GM21423 (cell line): ENCODE data around the gene NEK9.
A peak's percentile ranks its signal among the peaks of the same experiment; 100 is the strongest.

Source experiments
- ATAC-seq: cut with Tn5 transposase; IDR thresholded peaks from one replicate; pipeline ENCODE4 v1.9.1; 2021; ENCODE audit warnings: mild to moderate bottlenecking, moderate library complexity; ENCODE audit not compliant: unreplicated experiment

The NEK9 gene

DNA sequence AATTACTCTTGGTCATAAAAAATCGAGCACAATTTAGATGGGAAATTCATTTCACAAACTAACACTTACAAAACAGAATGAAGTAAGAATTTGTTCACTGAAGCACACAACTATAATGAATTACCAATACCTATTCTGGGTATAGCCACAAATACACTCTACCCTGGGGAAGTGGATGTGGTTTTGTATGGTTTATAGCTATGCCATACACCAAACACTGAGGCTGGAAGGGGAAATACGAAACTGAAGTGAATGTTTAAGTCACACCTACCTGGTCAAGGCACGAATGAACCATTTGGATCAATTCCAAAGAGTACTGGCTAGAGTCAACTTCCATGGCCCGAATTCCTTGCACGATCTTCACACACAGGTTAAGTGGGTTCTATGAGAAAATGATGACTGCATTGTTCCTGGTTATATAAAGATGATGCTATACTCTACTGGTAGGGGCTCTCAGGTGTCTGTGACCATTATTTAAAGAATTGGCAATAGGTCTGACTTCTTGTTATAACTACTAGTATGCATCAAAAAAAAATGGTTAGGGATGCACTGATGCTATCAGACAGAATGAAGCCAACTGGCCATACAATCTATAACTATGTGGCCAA lies 12.8 kb downstream of the NEK9 start:
- ATAC-seq, result peak; percentile 71

DNA sequence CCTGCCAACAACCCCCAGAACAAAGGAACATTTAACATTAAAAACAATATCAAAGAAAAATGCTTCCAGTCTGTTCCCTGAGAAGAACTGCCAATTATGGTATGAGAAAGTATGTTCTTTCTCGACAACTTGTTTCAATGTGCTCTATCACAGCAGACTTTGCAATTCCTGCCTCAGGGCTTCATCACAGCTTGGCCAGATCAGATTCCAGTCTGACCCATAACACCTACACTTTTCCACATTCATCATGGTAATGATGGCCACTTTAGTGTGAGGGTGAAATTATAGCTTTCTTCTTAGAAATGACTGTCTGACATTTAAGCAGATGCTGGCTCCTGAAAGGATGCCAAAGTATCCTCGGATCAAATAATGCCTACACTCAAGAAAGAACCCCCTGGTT lies 17.0 kb downstream of the NEK9 start:
- ATAC-seq, result no peak

DNA sequence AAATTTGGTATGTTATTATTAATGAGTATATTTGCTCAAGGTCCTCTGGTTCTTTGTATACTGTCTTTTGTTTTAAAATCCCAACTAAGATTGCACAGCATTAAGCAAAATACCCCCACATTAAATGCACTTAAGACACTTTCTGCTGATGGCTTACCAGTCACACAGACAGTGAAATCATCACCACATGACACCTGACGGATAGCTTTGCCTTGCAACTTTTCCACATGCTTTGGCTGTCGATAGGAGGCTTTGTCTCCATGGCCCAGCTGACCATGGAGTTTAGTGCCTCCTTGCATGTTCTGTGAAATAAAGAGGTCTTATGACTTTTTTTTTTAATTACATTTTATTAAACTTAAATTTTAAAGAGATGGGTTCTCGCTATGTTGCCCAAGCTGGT lies 19.7 kb downstream of the NEK9 start:
- no peak for ATAC-seq

DNA sequence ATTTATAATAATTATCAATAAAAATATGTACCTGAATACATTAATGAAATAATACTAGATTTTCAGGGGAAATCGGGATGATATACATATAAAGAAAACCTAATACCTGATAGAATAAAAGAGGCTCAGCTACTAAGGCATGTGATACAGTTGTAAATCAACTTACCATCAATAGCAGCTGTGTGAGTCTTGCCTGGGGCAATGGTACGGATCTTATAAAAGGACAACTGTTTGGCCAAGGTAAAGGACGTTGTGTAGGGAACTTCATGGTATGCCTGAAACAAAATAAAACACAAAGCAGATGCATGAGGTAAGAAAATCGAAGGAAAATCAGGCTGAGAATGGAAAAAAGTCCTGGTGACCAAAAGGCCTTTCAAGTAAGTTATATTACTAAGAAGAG lies 25.4 kb downstream of the NEK9 start:
- no peak for ATAC-seq

DNA sequence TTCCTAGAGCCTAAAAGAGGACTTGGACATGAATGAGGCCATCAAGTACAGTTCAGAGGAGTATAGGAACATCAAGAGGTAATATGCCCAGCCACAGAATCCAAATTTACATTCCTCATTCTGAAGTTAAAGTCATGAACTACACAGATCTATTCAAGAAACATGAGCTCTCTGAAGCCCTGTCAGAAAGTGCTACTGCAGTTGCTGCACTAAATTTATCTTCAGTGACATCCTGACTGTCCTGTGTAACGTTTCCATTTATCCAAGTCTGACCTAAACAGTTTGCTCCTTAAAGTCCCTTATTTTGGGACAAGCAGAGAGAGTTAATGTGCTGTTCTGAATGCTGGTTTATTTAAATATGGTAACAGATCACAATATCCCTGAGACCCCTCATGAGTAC lies 28.2 kb downstream of the NEK9 start:
- ATAC-seq, result no peak

DNA sequence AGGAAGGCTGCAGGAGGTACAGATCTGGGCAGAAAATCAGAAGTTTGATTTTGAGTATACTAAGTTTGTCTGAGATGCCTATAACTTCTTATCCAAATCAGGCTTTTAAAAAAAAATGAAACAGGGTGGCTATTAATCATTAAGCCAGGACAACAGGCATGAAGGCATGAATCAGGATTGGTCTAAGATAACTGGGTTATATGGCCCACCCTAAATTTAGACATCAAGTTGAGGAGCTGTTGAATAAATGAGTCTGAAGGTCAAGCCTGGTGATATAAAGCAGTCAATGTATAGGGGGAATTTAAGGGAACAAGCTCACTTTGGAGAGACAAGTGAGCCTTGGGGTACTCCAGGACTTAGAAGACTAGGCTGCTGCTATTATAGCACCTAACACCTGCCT lies 28.6 kb downstream of the NEK9 start:
- no peak for ATAC-seq

DNA sequence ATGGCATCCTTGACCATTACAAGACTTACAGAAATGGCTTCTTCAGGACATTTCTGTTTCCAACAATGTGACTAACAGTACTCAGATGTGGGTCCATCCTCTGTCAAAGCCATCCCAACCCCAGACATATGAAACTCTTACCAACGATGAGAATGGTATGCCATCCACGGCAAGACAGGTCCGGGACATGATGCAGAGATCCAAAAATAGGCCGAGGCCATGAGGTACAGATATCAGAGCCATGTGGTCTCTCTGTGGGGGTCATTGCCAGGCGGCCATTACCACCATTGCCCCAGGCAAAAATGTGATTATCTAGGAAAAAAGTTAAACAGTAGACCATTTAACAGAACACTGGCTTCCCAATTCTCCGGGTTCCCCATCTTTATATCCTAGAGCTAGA lies 29.9 kb downstream of the NEK9 start:
- ATAC-seq, result no peak

DNA sequence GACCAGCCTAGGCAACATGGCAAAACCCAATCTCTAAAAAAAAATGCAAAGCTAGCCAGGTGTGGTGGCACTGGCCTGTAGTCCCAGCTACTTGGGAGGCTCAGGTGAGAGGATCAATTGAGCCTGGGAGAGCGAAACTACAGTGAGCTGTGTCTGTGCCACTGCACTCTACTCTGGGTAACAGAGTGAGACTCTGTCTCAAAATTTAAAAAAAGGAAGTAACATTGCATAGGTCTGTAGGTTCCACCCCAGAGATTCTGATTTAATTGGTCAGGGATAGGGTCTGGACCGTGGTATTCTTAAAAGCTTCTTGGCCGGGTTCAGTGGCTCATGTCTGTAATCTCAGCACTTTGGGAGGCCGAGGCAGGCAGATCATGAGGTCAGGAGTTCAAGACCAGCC lies 31.2 kb downstream of the NEK9 start:
- no peak for ATAC-seq

DNA sequence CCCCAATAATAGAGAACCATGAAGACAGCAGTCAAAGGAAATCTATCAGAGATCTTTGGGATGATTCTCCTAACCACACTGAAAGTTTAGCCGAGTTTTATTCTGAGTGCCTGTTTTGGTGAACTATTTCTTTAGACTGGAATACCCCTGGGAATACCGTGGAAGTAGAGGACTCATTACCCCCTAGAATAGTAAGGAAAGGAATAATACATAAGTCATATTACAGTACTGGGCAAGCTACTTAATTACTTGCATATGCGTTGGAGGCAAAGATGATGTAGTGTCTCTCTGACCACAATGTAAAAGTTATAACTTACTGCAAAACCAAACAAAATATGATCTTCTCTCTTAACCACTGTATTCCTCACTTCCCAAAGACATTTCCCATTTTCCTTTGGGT lies 32.0 kb downstream of the NEK9 start:
- no peak for ATAC-seq

DNA sequence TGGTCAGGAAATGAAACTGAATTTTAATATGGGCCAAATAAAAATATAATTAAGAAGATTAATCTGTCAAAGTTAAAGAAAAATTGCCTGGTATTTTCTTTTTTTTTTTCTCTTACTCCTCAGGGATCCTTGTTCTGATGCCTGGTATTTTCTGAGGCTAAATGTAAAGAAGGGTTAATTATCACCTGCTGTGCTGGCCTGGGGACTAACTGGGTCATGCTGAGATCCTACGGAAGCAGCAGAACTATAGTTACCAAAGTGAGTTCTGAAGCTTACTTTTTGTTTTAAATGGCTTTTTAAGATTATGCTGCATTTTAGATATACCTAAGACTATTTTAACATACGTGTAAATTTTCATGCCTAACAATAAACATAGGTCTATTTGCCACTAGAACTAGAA lies 34.1 kb downstream of the NEK9 start:
- ATAC-seq, result no peak

DNA sequence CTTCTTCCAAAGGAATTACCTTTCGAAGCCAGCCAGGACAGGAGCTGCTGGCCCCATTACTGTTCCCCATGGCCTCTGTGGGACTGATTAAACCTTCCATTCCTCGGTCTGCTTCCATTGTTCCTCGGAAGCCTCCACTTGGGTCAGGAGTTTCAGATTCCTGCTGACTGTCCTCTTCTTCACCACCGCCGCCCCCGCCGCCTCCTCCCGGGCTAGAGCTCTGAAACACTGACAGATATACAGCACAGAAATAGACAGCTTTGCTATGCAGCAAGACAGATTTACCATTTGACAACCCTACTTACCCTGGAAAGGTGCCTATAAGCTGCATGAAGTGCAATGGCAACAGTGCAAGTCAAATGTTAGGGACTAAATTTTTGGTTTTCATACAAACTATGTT lies 35.6 kb downstream of the NEK9 start:
- no peak for ATAC-seq

DNA sequence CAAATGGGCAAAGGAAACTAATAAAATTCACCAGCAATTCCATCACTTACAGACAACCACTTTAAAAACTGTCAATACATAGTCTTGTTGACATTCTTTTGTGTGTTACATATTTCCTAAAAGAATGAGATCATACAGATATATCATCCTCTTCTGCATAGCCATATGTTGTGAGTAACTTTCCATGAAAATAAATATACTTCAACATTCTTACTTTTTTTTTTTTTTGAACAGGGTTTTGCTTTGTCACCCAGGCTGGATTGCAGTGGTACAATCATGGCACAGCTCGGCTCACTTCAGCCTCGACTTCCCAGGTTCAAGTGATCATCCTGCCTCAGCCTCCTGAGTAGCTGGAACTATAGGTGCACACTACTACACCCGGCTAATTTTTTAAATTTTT lies 36.5 kb downstream of the NEK9 start:
- no peak for ATAC-seq

DNA sequence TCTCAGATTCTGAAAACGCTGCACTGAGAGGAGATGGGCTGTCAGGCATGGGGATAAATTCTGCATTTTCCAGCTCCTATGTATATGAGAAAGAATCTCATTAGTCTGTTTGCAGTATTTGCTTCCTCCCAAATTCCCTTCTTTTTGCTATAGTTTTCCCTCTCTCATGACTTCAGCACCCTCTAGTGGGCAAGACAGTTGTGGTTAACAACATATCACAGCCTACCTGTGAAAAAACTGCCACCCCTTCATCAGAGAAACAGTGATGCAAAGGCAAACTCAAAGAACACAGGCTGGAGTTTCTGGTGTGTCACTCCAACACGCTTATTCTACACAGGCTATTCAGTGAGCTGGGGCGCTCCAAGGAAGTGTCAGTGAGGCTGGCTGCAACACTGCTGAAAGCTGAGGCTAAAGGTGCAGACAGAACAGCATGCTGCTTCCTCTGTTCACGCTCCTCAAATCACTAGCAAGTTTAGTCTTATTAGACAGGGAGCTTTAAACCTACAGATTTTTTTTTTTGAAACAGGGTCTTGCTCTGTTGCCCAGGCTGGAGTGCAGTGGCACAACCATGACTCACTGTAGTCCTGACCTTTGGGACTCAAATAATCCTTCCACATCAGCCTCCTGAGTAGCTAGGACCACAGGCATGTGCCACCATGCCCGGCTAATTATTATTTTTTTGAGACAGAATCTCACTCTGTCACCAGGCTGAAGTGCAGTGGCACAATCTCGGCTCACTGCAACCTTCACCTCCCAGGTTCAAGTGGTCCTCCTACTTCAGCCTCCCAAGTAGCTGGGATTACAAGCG lies 38.1 kb downstream of the NEK9 start:
- no peak for ATAC-seq

DNA sequence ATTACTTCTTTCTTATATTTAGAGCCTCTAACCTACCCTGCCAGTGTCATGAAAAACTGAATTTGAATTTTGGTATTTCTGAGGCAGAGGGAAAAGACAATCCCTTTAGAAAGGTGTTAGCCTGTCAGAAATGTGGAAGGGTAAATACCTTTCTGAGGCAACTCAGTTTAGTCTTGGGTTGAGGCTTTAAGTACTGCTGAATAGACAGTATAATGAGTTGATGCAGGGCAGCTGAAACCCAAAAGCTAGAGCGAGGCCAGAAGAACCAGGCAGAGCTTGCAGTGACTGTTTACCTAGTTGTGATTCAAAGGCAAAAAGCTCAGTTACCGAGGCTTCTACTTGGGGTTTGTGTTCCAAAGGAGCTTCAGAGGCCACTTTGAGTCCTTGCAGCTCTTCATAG lies 38.7 kb downstream of the NEK9 start:
- no peak for ATAC-seq

DNA sequence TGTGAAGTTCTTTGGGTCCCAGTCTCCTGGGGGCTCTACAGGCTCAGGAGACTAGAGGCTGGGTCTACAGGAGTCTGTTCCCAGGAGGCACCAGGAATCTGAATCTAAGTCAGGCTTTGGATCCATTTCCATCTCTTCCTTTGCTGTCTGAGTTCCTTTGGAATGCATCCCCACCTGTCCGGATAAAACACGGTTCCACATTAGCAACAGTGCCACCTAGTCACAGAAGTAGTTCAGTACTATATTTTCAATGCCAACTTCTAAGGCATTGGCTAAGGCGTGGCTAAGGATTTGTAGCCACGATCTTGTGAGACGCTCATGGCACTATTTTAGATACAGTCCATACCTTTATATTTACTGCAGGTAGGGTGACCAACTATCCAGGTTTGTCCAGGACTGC lies 42.3 kb downstream of the NEK9 start:
- no peak for ATAC-seq

DNA sequence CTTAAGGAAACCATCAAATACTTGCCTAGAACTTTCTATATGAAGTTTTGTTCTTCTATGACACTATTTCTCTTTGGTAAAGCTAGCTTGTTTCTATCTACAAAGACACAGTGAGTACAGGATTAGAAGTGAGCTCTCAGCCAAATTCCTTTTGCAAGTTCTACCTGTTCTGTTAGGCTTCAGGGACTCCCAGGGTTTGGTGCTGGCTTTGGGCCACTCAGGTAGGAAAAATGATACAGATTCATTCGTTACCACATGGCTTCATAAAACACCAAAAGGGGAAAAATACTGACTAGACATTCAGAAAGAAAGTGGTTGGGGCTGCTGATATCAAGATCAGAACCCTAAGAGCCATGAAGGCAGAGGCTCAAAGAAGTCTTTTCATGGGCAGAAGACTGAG lies 43.6 kb downstream of the NEK9 start:
- ATAC-seq, result no peak

DNA sequence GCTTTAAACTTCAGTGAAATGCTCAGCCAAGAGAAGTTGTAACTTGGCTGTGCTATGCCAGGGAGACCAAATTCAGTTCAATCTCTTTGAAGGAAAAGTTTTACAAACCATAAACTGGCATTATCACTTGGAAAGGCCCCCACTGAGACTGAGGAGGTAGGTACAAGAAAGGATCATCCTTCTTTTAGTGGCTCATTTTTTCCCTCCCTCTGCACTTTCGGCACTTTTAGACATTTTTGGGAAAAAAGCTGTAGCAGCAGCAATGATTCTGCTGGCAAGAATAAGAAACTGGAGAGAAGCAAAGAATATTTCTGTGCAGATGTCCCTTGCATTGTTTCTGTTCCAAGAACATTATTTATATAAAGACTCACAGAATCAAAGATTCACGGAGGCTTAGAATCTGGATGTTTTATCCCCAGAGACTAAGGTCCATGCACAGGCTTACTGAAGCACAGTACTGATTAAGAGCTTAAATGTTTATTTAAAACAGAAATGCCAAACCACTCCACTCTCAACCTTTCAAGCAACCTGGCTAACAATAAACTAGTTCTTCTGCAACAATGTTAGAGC lies 45.1 kb downstream of the NEK9 start:
- ATAC-seq, result no peak

DNA sequence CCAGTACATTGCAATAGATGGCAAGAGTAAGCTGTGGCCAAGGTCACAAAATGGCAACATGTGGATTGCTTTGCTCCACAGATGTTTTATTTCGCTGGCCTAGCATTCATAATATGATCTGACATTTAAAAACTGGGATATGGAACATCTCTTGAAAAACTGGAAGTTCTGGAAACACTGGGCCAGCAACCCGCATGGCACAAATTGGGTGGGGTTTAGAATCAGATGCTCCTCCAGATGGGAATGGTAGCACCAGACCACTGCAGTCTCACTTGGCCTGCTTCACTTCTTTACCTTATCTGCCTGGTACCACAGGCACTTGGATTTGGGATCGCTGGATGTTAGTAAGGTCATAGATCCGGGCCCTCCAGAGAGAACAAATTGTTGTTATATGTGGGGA lies 47.3 kb downstream of the NEK9 start:
- ATAC-seq, result no peak

DNA sequence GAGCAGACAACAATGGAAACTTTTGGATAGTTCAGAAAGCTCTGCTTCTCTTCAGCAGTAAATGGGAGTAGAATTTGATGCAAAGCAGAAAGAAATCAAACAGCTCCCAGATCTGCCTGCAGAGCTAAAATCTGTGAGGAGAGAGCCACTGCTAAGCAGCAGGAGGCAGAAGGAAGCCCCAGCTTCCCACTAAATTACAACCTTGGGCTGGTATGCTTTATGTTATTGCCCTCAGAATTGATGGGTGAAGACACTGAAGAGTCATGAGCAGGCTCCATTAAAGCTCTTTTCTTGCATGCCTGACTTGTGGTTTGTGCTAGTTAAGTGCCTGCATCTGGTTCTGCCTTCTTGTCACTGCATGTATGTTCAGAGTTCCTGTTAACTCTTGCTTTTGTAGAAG lies 49.1 kb downstream of the NEK9 start:
- ATAC-seq, result no peak

DNA sequence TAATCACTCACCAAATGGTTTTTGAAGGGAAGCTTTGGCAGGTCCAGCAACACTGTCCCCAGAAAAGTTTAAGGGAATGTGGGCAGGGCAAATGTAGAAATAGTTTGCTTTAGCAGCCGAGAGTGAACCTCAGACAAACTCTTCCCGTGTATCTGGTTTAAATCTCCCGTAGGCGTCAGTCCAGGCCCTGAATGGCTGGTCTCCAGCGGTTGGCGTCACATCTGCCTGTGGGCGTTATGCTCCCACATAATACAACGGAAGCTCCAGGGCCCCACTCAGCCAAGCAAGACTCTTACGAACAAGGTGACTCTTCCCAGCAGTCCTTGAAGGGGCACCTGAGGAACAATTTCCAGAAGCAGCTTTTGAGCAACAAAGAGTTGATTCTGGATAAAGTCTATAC lies 56.5 kb downstream of the NEK9 start:
- no peak for ATAC-seq

DNA sequence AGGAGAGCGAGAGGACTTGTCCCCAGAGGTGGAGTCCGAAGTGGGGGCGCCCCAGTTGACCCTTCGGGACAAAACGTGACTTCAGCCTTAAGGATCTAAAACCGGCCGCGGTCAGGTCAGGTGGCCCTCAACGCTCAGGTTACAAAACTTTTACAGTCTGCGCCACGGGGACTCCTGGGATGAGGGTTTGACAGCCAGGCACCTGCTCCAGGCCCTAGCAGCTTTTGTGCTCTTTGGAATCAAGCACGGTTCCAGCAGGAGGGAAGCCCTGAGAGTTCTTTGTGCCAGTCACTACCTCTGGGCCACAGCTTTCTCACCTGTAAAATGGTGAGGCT lies 57.1 kb downstream of the NEK9 start:
- ATAC-seq, result no peak

DNA sequence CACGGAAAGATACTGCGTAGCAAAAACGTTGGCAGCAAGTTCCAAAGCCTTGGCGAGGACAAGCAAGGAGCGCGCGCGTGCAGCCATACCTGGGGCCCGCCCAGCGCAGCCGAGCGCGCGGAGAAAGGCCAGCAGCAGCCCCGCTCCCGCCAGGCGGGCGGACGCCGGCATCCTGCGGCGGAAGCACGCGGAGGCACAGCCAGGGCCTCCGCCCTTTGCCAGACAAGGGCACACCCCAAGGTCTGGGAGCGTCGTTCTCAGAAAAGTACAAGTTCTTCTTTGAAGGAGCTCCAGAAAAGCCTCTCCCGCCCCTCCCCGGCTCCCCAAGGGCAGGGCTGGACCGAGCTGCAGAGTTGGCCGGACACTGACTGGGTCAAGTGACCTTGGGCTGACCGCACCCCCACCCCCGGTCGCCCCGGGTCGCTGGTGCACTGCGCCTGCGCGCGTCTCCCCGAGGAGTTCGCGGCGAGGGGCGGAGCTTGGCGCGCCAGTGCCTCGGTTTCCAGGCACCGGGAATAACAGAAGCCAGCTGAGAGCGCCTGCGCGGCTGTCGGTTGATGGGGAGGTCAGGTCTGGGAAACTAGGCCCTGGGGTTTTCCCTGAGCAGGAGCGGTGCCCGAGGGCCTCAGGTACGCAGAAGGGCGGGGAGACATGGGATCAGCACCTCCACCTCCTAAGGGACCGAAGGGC lies 57.6 kb downstream of the NEK9 start, which contains the start of gene ZC2HC1C:
ZC2HC1C (plus strand) TSS at position 521 of the 690 bp plus-strand sequence. CDS start 933 bp downstream, outside the sequence.
- ATAC-seq, result peak; percentile 64
